ENCODE measurements around the gene VPS16. TPM values are rescaled to one million over a fixed set of nuclear protein-coding genes. Genes with fewer than 3 reads are reported as not detected.

Gene VPS16
- total RNA-seq, 1 donor from 2014 or later: 51.1 TPM

DNA sequence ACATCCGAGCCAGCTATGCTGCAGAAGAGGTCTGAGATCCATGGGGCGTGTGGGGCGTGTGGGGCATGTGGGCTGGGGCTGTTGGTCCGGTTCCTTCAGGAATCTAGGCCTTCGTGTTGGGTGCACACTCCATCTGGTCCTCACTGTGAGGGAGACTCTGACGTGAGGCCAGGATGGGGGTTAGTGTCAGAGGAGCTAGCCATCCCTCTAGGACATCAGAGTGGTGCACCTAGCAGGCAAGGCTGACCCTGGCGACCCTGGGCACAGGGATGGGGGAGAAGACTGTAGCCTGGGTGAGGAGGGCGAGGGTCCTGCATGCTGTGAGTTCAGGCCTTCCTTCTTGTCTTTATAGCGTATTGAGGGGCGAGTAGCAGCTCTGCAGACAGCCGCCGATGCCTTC, 24.1 kb downstream of the VPS16 start:
- Mint-ChIP-seq H3K4me3 (ENCODE audit: unreplicated experiment) (no peak overlapping the region), H3K9me3 (ENCODE audit: unreplicated experiment) (no peaks in the 10 kb centered on the region), H3K27ac (ENCODE audit: unreplicated experiment) (no peak overlapping the region), H3K27me3 (ENCODE audit: unreplicated experiment) (no peaks in the 10 kb centered on the region), H3K36me3 (ENCODE audit: unreplicated experiment) (peaks cover 20% of the 10 kb centered on the region), H3K4me1 (ENCODE audit: unreplicated experiment) (peaks cover 18% of the 10 kb centered on the region)
- DNase-seq (ENCODE audit: extremely low spot score, unreplicated experiment): no peak
- TF ChIP-seq, protein P1, sequence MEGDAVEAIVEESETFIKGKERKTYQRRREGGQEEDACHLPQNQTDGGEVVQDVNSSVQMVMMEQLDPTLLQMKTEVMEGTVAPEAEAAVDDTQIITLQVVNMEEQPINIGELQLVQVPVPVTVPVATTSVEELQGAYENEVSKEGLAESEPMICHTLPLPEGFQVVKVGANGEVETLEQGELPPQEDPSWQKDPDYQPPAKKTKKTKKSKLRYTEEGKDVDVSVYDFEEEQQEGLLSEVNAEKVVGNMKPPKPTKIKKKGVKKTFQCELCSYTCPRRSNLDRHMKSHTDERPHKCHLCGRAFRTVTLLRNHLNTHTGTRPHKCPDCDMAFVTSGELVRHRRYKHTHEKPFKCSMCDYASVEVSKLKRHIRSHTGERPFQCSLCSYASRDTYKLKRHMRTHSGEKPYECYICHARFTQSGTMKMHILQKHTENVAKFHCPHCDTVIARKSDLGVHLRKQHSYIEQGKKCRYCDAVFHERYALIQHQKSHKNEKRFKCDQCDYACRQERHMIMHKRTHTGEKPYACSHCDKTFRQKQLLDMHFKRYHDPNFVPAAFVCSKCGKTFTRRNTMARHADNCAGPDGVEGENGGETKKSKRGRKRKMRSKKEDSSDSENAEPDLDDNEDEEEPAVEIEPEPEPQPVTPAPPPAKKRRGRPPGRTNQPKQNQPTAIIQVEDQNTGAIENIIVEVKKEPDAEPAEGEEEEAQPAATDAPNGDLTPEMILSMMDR (IDR thresholded peaks at IDR 0.05): no peak

DNA sequence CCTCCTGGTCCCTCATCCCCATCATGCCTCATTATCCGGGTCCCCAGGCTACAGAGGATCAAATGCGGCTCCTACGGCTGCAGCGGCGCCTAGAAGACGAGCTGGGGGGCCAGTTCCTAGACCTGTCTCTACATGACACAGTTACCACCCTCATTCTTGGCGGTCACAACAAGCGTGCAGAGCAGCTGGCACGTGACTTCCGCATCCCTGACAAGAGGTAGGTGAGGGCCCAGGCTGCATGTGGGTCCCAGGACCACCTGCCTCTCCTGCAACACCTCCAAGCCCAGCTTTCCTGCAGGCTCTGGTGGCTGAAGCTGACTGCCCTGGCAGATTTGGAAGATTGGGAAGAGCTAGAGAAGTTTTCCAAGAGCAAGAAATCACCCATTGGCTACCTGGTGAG, 24.6 kb downstream of the VPS16 start:
- Mint-ChIP-seq H3K4me3 (ENCODE audit: unreplicated experiment) (no peak overlapping the region), H3K9me3 (ENCODE audit: unreplicated experiment) (no peaks in the 10 kb centered on the region), H3K4me1 (ENCODE audit: unreplicated experiment) (peaks cover 20% of the 10 kb centered on the region), H3K36me3 (ENCODE audit: unreplicated experiment) (peaks cover 20% of the 10 kb centered on the region), H3K27ac (ENCODE audit: unreplicated experiment) (no peak overlapping the region), H3K27me3 (ENCODE audit: unreplicated experiment) (no peaks in the 10 kb centered on the region)
- TF ChIP-seq, protein P1 (IDR thresholded peaks at IDR 0.05): no peak
- DNase-seq (ENCODE audit: extremely low spot score, unreplicated experiment): no peak

DNA sequence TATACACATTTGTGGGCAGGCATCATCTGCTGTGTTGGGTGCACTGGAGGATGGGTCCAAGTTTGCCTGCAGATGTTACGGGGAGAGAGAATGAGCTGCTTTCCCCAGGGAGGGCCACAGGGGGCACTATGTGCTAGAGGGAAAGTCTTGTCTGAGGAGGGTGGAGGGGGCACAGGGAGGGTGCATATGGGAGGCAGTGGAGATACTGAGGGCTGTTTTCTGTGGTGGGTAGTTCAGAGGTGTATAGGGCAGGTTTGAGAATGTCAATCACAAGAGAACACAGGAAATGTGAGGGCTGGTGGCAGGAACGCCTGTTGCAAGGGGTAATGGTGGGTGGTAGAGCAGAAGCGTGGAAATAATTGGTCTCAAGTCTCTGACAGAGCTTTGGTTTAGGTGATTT, 25.1 kb downstream of the VPS16 start:
- TF ChIP-seq, protein P1 (IDR thresholded peaks at IDR 0.05): no peak
- Mint-ChIP-seq H3K9me3 (ENCODE audit: unreplicated experiment) (no peaks in the 10 kb centered on the region), H3K36me3 (ENCODE audit: unreplicated experiment) (peaks cover 20% of the 10 kb centered on the region), H3K4me1 (ENCODE audit: unreplicated experiment) (peaks cover 25% of the 10 kb centered on the region), H3K4me3 (ENCODE audit: unreplicated experiment) (no peak overlapping the region), H3K27ac (ENCODE audit: unreplicated experiment) (no peak overlapping the region), H3K27me3 (ENCODE audit: unreplicated experiment) (no peaks in the 10 kb centered on the region)
- no peak for DNase-seq (ENCODE audit: extremely low spot score, unreplicated experiment)

DNA sequence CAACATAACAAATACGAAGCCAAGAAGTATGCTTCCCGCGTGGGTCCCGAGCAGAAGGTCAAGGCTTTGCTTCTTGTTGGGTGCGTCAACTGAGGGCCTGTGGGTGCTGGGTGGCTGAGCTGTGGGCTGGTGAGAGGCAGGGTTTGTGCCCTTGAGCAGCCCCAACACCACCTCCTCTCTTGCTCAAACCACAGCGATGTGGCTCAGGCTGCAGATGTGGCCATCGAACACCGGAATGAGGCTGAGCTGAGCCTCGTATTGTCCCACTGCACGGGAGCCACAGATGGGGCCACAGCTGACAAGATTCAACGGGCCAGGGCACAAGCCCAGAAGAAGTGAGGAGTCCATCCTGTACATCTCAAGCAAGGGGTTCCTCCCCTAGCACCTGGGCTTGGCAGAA, 25.7 kb downstream of the VPS16 start:
- no peak for DNase-seq (ENCODE audit: extremely low spot score, unreplicated experiment)
- H3K4me1 Mint-ChIP-seq (ENCODE audit: unreplicated experiment): peaks cover 31% of the 10 kb centered on the region
- no peaks in the 10 kb centered on the region for H3K9me3 Mint-ChIP-seq (ENCODE audit: unreplicated experiment)
- no peak overlapping the region for H3K4me3 Mint-ChIP-seq (ENCODE audit: unreplicated experiment)
- no peaks in the 10 kb centered on the region for H3K27me3 Mint-ChIP-seq (ENCODE audit: unreplicated experiment)
- H3K27ac Mint-ChIP-seq (ENCODE audit: unreplicated experiment): no peak overlapping the region
- TF ChIP-seq, protein P1 (IDR thresholded peaks at IDR 0.05): no peak
- peaks cover 17% of the 10 kb centered on the region for H3K36me3 Mint-ChIP-seq (ENCODE audit: unreplicated experiment)

DNA sequence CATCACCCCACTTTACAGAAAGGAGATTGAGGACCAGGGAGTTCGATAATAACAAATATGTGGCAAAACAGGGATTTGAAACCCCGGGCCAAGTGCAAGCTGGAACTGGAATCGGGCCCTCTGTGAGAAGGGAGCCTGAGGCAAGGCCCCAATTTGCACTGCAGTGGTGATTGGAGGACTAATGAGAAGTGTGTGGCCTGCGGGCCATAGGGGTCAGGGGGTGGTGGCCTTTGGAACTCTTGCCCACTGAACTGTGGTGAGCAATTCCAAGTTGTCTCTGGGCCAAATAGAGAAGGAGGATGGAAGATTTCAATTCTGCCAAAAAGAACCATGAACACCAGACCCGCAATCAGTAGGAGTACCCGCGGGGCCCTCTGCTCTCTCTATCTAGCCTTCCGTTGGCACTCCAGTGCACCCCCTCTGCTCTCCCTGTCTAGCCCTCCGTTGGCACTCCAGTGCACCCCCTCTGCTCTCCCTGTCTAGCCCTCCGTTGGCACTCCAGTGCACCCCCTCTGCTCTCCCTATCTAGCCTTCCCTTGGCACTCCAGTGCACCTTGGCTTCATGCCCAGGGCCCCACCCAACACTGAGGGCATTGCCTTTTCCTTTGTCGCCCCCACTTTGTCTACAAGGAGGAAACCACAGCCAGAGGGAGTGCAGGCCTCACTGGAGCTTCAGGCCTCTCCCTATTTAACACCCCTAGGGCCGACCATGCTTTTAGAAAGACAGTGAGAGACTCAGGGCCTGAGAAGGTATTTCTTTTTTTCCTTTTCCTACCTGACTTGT, 26.7 kb downstream of the VPS16 start:
- no peaks in the 10 kb centered on the region for H3K27me3 Mint-ChIP-seq (ENCODE audit: unreplicated experiment)
- H3K4me3 Mint-ChIP-seq (ENCODE audit: unreplicated experiment): no peak overlapping the region
- H3K4me1 Mint-ChIP-seq (ENCODE audit: unreplicated experiment): peaks cover 38% of the 10 kb centered on the region
- TF ChIP-seq, protein P1 (IDR thresholded peaks at IDR 0.05): no peak
- peak overlapping the region; percentile 14 for H3K27ac Mint-ChIP-seq (ENCODE audit: unreplicated experiment)
- no peaks in the 10 kb centered on the region for H3K9me3 Mint-ChIP-seq (ENCODE audit: unreplicated experiment)
- no peak for DNase-seq (ENCODE audit: extremely low spot score, unreplicated experiment)
- H3K36me3 Mint-ChIP-seq (ENCODE audit: unreplicated experiment): peaks cover 14% of the 10 kb centered on the region
